PC-3 (cell line): Measurements from ENCODE around the gene SCAF8. TPM values are rescaled to one million over a fixed set of nuclear protein-coding genes. Genes with fewer than 3 reads are reported as not detected.

Source experiments
- ATAC-seq: fragments of 200-7000 bp; cut with Tn5 transposase; 2 replicates; pipeline ENCODE4 v1.9.1; 2020; ENCODE audit warnings: mild to moderate bottlenecking, moderate library complexity
- BruUV-seq: library from RNA; stranded (reverse); fragments of 400-500 nt; replicated peaks from 2 replicates; lab custom pipeline; 2021; lab: Mats Ljungman, UMichigan
- CTCF ChIA-PET: fragments of 300-600 bp; sonication (Branson Sonifier 250); formaldehyde crosslinking; loops from one replicate; lab custom pipeline; 2022; ENCODE audit warnings: antibody characterized with exemption; lab: Charles Lee
- POLR2A ChIA-PET: fragments of 300-600 bp; sonication (Branson Sonifier 250); formaldehyde crosslinking; loops from one replicate; lab custom pipeline; 2022; ENCODE audit warnings: antibody characterized with exemption; ENCODE audit not compliant: unreplicated experiment; lab: Charles Lee
- DNase-seq: peaks from one replicate; pipeline ENCODE4 v3.0.0-alpha.2; 2015
- H2AFZ ChIP-seq: fragments of 300-600 bp; sonication (generic); 2 replicates; pipeline ENCODE4 v1.6.0; 2016; ENCODE audit warnings: antibody characterized with exemption, low read length
- H3F3A ChIP-seq: fragments of 300-600 bp; sonication (generic); one replicate; pipeline ENCODE4 v1.6.0; 2017; ENCODE audit warnings: antibody characterized with exemption, low read length, control low read depth, mild to moderate bottlenecking; ENCODE audit not compliant: unreplicated experiment
- H3K27ac ChIP-seq: fragments of 300-600 bp; sonication (generic); 2 replicates; pipeline ENCODE4 v1.5.1; 2016; ENCODE audit warnings: mild to moderate bottlenecking, low read length
- H3K27me3 ChIP-seq: fragments of 300-600 bp; sonication (generic); 2 replicates; pipeline ENCODE4 v1.6.1; 2016; ENCODE audit warnings: low read length, mixed read lengths
- H3K36me3 ChIP-seq: fragments of 300-600 bp; sonication (generic); 2 replicates; pipeline ENCODE4 v1.6.1; 2016; ENCODE audit warnings: low read depth, mixed run types, low read length, mixed read lengths
- H3K4me1 ChIP-seq: fragments of 300-600 bp; sonication (generic); 2 replicates; pipeline ENCODE4 v1.5.1; 2016; ENCODE audit warnings: low read length; ENCODE audit not compliant: insufficient read depth
- H3K4me2 ChIP-seq: fragments of 300-600 bp; sonication (generic); 2 replicates; pipeline ENCODE4 v1.6.0; 2016; ENCODE audit warnings: low read length
- H3K4me3 ChIP-seq: fragments of 300-600 bp; sonication (generic); 2 replicates; pipeline ENCODE4 v1.5.1; 2016; ENCODE audit warnings: mild to moderate bottlenecking, low read length, mixed read lengths
- H3K79me2 ChIP-seq: fragments of 300-600 bp; sonication (generic); 2 replicates; pipeline ENCODE4 v1.6.1; 2017; ENCODE audit warnings: low read length, mixed read lengths
- H3K9ac ChIP-seq: fragments of 300-600 bp; sonication (generic); 2 replicates; pipeline ENCODE4 v1.6.0; 2016; ENCODE audit warnings: mild to moderate bottlenecking, low read length
- H3K9me2 ChIP-seq: fragments of 300-600 bp; sonication (generic); replicated peaks from 2 replicates; pipeline ENCODE4 v1.6.1; 2016; ENCODE audit warnings: mixed run types, low read length, mixed read lengths
- H3K9me3 ChIP-seq: fragments of 300-600 bp; sonication (generic); 2 replicates; pipeline ENCODE4 v1.6.1; 2016; ENCODE audit warnings: low read length, mixed read lengths
- H4K20me1 ChIP-seq: fragments of 300-600 bp; sonication (generic); 2 replicates; pipeline ENCODE4 v1.6.1; 2016; ENCODE audit warnings: low read length, mixed read lengths
- EZH2 ChIP-seq: fragments of 300-600 bp; sonication (generic); IDR thresholded peaks from one replicate; pipeline ENCODE4 v1.6.1; 2017; ENCODE audit warnings: antibody characterized with exemption, mild to moderate bottlenecking, low read length; ENCODE audit not compliant: unreplicated experiment
- EZH2phosphoT487 ChIP-seq: fragments of 300-600 bp; sonication (generic); IDR thresholded peaks from 2 replicates; pipeline ENCODE4 v1.6.1; 2018; ENCODE audit warnings: mild to moderate bottlenecking, antibody characterized with exemption, low read length, borderline replicate concordance
- intact Hi-C: fragments of 100-400 bp; cut with micrococcal nuclease; formaldehyde crosslinking; loops from 2 replicates; pipeline ENCODE4 v1.9.0; 2023
- total RNA-seq: library from RNA; depleted of rRNA; stranded (reverse); fragments of >200 nt; gene quantifications from 2 replicates; pipeline ENCODE4 v1.2.3, GENCODE V29; 2014
- TF ChIP-seq, protein P1 (sequence below): fragments of 300-600 bp; sonication (generic); conservative IDR thresholded peaks from 2 replicates; pipeline ENCODE4 v1.5.1; 2017; ENCODE audit warnings: antibody characterized with exemption, low read depth, mild to moderate bottlenecking, low read length

The SCAF8 gene
- total RNA-seq, 1 experiment from 2014 or later: 11.9 TPM

DNA sequence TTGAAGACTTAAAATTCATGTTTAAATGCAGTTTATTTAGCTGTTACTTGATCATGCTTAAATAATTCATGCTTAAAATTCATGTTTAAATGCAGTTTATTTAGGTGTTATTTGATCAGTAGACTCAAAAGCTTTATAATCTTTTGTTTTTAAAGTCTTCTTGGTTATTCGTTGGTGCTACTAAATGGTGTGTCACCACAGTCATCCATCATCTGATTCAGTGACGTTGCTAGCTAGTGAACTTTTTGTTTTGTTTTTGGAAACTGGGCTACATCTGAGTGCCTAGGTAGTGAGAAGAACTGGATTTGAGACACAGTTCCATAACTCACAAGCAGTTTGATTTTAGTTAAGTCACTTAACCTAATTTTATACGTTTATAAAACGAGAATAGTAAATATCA, 20.9 kb downstream of the SCAF8 start:
- Histone ChIP-seq H3K4me3 (no peak overlapping the region), H3K36me3 (no peaks in the 10 kb centered on the region), H2AFZ (no peak overlapping the region), H3F3A (no peaks in the 10 kb centered on the region), H3K4me2 (no peak overlapping the region), H3K9ac (no peak overlapping the region), H3K9me2 (no peaks in the 10 kb centered on the region), H3K27ac (no peak overlapping the region), H3K9me3 (no peaks in the 10 kb centered on the region), H4K20me1 (peaks cover 50% of the 10 kb centered on the region), H3K4me1 (no peaks in the 10 kb centered on the region), H3K79me2 (peaks cover 99% of the 10 kb centered on the region), H3K27me3 (no peaks in the 10 kb centered on the region)
- ATAC-seq (no peak), DNase-seq (no peak)
- POLR2A ChIA-PET: interaction anchor here (0.6 kb wide), 1 partner anchor 22 kb away, joined by 3 read pairs; no protein-coding TSS in a partner anchor
- CTCF ChIA-PET: no interaction called here
- intact Hi-C loops: no loop called here
- TF ChIP-seq EZH2: no peak
- TF ChIP-seq, protein P1, sequence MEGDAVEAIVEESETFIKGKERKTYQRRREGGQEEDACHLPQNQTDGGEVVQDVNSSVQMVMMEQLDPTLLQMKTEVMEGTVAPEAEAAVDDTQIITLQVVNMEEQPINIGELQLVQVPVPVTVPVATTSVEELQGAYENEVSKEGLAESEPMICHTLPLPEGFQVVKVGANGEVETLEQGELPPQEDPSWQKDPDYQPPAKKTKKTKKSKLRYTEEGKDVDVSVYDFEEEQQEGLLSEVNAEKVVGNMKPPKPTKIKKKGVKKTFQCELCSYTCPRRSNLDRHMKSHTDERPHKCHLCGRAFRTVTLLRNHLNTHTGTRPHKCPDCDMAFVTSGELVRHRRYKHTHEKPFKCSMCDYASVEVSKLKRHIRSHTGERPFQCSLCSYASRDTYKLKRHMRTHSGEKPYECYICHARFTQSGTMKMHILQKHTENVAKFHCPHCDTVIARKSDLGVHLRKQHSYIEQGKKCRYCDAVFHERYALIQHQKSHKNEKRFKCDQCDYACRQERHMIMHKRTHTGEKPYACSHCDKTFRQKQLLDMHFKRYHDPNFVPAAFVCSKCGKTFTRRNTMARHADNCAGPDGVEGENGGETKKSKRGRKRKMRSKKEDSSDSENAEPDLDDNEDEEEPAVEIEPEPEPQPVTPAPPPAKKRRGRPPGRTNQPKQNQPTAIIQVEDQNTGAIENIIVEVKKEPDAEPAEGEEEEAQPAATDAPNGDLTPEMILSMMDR: no peak
- TF ChIP-seq EZH2phosphoT487: no peak
- no TSS peak for BruUV-seq

DNA sequence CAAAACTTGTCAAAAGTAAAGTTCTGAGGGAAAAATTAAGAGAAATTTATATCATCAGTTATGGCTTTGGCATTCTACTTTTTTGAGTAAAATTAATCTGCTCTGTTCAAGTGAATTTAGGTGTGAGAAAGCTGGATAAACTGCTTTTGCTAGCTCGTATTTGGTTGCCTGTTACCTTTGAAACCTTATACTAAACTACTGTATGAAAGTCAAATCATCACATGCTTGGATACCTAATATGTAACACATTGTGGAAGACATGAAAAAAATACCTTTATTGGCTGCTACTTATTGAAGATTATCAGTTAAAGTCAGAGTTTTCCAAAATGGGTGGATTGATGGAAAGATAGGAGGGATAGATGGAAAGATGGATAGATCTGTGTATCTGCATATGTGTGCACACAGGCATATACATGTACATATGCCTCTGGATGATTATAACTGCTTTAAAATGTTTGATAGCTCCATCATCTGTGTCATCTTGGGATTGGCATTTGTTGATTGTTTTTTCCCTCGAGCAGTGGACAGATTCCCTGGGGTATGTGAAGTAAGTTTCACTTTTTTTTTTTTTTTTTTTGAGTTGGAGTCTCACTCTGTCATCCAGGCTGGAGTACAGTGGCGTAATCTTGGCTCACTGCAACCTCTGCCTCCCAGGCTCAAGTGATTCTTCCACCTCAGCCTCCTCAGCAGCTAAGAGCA, 24.3 kb downstream of the SCAF8 start:
- peaks cover 33% of the 10 kb centered on the region for H4K20me1 ChIP-seq
- no peak for ATAC-seq
- BruUV-seq: no TSS peak

DNA sequence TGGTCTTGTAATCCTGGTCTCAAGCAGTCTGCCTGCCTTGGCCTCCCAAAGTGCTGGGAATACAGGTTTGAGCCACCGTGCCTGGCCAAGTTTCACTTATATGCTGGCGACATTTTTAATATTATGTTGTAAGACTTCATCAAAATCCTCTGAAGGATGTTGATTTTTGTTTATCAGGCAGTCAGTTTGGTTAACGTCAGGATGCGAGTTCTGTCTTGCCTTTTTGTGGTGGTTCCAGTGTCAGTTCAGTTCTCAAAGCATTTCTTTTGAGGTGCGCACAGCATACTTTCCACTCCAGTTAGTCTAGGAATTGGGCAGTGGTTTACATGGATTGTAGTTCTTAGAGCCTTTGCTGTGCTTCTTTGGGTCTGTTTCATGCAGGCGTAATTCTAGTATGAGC, 24.9 kb downstream of the SCAF8 start:
- Histone ChIP-seq H3K9me2 (no peaks in the 10 kb centered on the region), H3K9me3 (no peaks in the 10 kb centered on the region), H4K20me1 (peaks cover 37% of the 10 kb centered on the region), H2AFZ (no peak overlapping the region), H3K79me2 (peaks cover 98% of the 10 kb centered on the region), H3K27me3 (no peaks in the 10 kb centered on the region), H3K27ac (no peak overlapping the region), H3K36me3 (no peaks in the 10 kb centered on the region), H3K9ac (no peak overlapping the region), H3K4me2 (no peak overlapping the region), H3F3A (no peaks in the 10 kb centered on the region), H3K4me3 (no peak overlapping the region), H3K4me1 (no peaks in the 10 kb centered on the region)
- intact Hi-C loops: no loop called here
- no peak for TF ChIP-seq EZH2
- no TSS peak for BruUV-seq
- ChIA-PET POLR2A (no interaction called here), CTCF (no interaction called here)
- ATAC-seq: no peak
- DNase-seq: no peak

More for the DNA sequence above, 24.3 kb downstream of the SCAF8 start:
- H3K4me3 ChIP-seq: no peak overlapping the region
- no peak overlapping the region for H3K27ac ChIP-seq
- ChIA-PET POLR2A (no interaction called here), CTCF (no interaction called here)
- H3F3A ChIP-seq: no peaks in the 10 kb centered on the region
- H3K9ac ChIP-seq: no peak overlapping the region
- H3K36me3 ChIP-seq: no peaks in the 10 kb centered on the region
- intact Hi-C loops: no loop called here
- no peaks in the 10 kb centered on the region for H3K4me1 ChIP-seq
- H3K27me3 ChIP-seq: no peaks in the 10 kb centered on the region
- no peak overlapping the region for H3K4me2 ChIP-seq
- no peak for DNase-seq
- peaks cover 98% of the 10 kb centered on the region for H3K79me2 ChIP-seq
- H3K9me3 ChIP-seq: no peaks in the 10 kb centered on the region
- H2AFZ ChIP-seq: no peak overlapping the region
- H3K9me2 ChIP-seq: no peaks in the 10 kb centered on the region
- TF ChIP-seq EZH2phosphoT487 (no peak), EZH2 (no peak)
- TF ChIP-seq, protein P1: no peak
